Natural killer cell (primary cell): ENCODE results near the gene GNAT1. TPM values are rescaled to one million over a fixed set of nuclear protein-coding genes. Genes with fewer than 3 reads are reported as not detected.
A peak's percentile ranks its signal among the peaks of the same experiment; 100 is the strongest.

Experiments
- ATAC-seq, 3 donors: fragments of 150-1000 bp in 2 of 3; fragments of 200-7000 bp in 1 of 3; cut with Tn5 transposase; 1 replicate in 1 of 3; 2 replicates in 2 of 3; pipeline ENCODE4 v1.10.0; 2021; ENCODE audit warnings: mild to moderate bottlenecking in 2 of 3, moderate library complexity in 2 of 3
- DNase-seq, 2 donors: peaks; one replicate each; pipeline versions ENCODE4 v3.0.0 to v3.0.0-alpha.2; 2013 to 2021; ENCODE audit warnings: mixed read lengths in 1 of 2
- H3K27ac ChIP-seq: one replicate; pipeline ENCODE4 v1.5.1; 2013; ENCODE audit warnings: mild to moderate bottlenecking, low read length
- H3K27me3 ChIP-seq: one replicate; pipeline ENCODE4 v1.6.1; 2013; ENCODE audit warnings: low read length; ENCODE audit not compliant: control insufficient read depth, insufficient read depth
- H3K36me3 ChIP-seq: one replicate; pipeline ENCODE4 v1.6.1; 2013; ENCODE audit warnings: low read length; ENCODE audit not compliant: control insufficient read depth, insufficient read depth
- H3K4me1 ChIP-seq: one replicate; pipeline ENCODE4 v1.6.1; 2013; ENCODE audit warnings: low read length; ENCODE audit not compliant: control insufficient read depth, insufficient read depth
- H3K4me3 ChIP-seq: one replicate; pipeline ENCODE4 v1.5.1; 2013; ENCODE audit warnings: low read length
- H3K9me3 ChIP-seq: one replicate; pipeline ENCODE4 v1.6.1; 2013; ENCODE audit warnings: low read length; ENCODE audit not compliant: control insufficient read depth, insufficient read depth
- H3K27ac Mint-ChIP-seq, 2 donors: one replicate each; pipeline ENCODE4 v1.8.0; 2022; ENCODE audit warnings: mild to moderate bottlenecking in 2 of 2, mixed read lengths in 2 of 2, moderate library complexity in 1 of 2
- H3K27me3 Mint-ChIP-seq, 2 donors: one replicate each; pipeline ENCODE4 v1.8.0; 2022; ENCODE audit warnings: low read depth in 2 of 2, mixed read lengths in 2 of 2
- H3K36me3 Mint-ChIP-seq: one replicate; pipeline ENCODE4 v1.8.0; 2022; ENCODE audit warnings: mixed read lengths
- H3K4me1 Mint-ChIP-seq, 2 donors: one replicate each; pipeline ENCODE4 v1.8.0; 2022; ENCODE audit warnings: mixed read lengths in 2 of 2
- H3K4me3 Mint-ChIP-seq: one replicate; pipeline ENCODE4 v1.8.0; 2022; ENCODE audit warnings: mild to moderate bottlenecking, moderate library complexity, mixed read lengths
- H3K9me3 Mint-ChIP-seq, 2 donors: one replicate each; pipeline ENCODE4 v1.8.0; 2022; ENCODE audit warnings: mixed read lengths in 2 of 2
- CTCF ChIP-seq: fragments of 200-600 bp; IDR thresholded peaks from one replicate; pipeline ENCODE4 v1.8.0; 2022; ENCODE audit warnings: antibody characterized with exemption
- WGBS: methylation state at CpG from one replicate; pipeline ENCODE4 v1.1.7; 2013; ENCODE audit warnings: missing lambda C conversion rate; ENCODE audit not compliant: insufficient coverage; 5-methylcytosine and 5-hydroxymethylcytosine counted together
- intact Hi-C: fragments of 100-400 bp; cut with micrococcal nuclease; formaldehyde crosslinking; loops from one replicate; pipeline ENCODE4 v1.14.2; 2022
- total RNA-seq, 4 donors: library from RNA; stranded (reverse); fragments of 120-200 nt in 1 of 4; gene quantifications; one replicate each; pipeline versions ENCODE4 v1.2.3 to v1.2.4, GENCODE V29; 2013 to 2022

GNAT1 gene
- total RNA-seq, 3 donors from 2014 or later (not counting 1 experiment from before 2014, with no cell fraction given): not detected

GRCh38 chr3:50185230-50185629 is 6.2 kb upstream of the GNAT1 start:
- Histone ChIP-seq H3K4me1 (no peaks in the 10 kb centered on the region), H3K36me3 (no peaks in the 10 kb centered on the region), H3K27ac (no peak overlapping the region), H3K4me3 (no peak overlapping the region), H3K9me3 (no peaks in the 10 kb centered on the region), H3K27me3 (no peaks in the 10 kb centered on the region)
- Mint-ChIP-seq H3K4me3 (no peak overlapping the region), H3K27me3 (no peaks in the 10 kb centered on the region), H3K36me3 (no peaks in the 10 kb centered on the region), H3K9me3 (no peaks in the 10 kb centered on the region), H3K27ac (no peak overlapping the region), H3K4me1 (no peaks in the 10 kb centered on the region)
- no peak for ATAC-seq
- TF ChIP-seq CTCF: no peak
- intact Hi-C loops: no loop called here
- DNase-seq: no peak
- WGBS: 83% methylated on average over 3 of the region's 4 CpGs

GRCh38 chr3:50186096-50186495 is 5.3 kb upstream of the GNAT1 start:
- Mint-ChIP-seq H3K9me3 (no peaks in the 10 kb centered on the region), H3K27me3 (no peaks in the 10 kb centered on the region), H3K4me3 (no peak overlapping the region), H3K36me3 (no peaks in the 10 kb centered on the region), H3K4me1 (no peaks in the 10 kb centered on the region), H3K27ac (no peak overlapping the region)
- ATAC-seq (no peak), DNase-seq (no peak)
- H3K4me1 ChIP-seq: no peaks in the 10 kb centered on the region
- WGBS: 89% methylated on average over 10 of the region's 10 CpGs
- no peak overlapping the region for H3K4me3 ChIP-seq
- no peak overlapping the region for H3K27ac ChIP-seq
- no peaks in the 10 kb centered on the region for H3K36me3 ChIP-seq
- no peaks in the 10 kb centered on the region for H3K27me3 ChIP-seq
- intact Hi-C loops: no loop called here
- H3K9me3 ChIP-seq: no peaks in the 10 kb centered on the region
- no peak for TF ChIP-seq CTCF

GRCh38 chr3:50187750-50188149 is 3.7 kb upstream of the GNAT1 start:
- Mint-ChIP-seq H3K9me3 (no peaks in the 10 kb centered on the region), H3K36me3 (no peaks in the 10 kb centered on the region), H3K27ac (no peak overlapping the region), H3K4me1 (no peaks in the 10 kb centered on the region), H3K27me3 (no peaks in the 10 kb centered on the region), H3K4me3 (no peak overlapping the region)
- TF ChIP-seq CTCF: no peak
- H3K27me3 ChIP-seq: peaks cover under 1% of the 10 kb centered on the region
- H3K9me3 ChIP-seq: no peaks in the 10 kb centered on the region
- no peak overlapping the region for H3K27ac ChIP-seq
- ATAC-seq: no peak
- H3K4me1 ChIP-seq: peaks cover 3% of the 10 kb centered on the region
- 89% methylated on average over 12 of the region's 19 CpGs for WGBS
- DNase-seq: no peak
- no peaks in the 10 kb centered on the region for H3K36me3 ChIP-seq
- H3K4me3 ChIP-seq: no peak overlapping the region
- intact Hi-C loops: no loop called here

- no peaks in the 10 kb centered on the region for H3K36me3 Mint-ChIP-seq
- WGBS: 18% methylated on average over 5 of the region's 5 CpGs
- peaks cover 0 to under 1% of the 10 kb centered on the region in 2 donors for H3K4me1 Mint-ChIP-seq
- intact Hi-C loops: no loop called here
- Histone ChIP-seq H3K4me3 (no peak overlapping the region), H3K27ac (no peak overlapping the region), H3K27me3 (peaks cover 12% of the 10 kb centered on the region), H3K9me3 (no peaks in the 10 kb centered on the region), H3K4me1 (peaks cover 16% of the 10 kb centered on the region), H3K36me3 (no peaks in the 10 kb centered on the region)
- DNase-seq (peak in 1 of 2 donors; percentile 54), ATAC-seq (no peak)
- peaks cover 0 to under 1% of the 10 kb centered on the region in 2 donors for H3K27me3 Mint-ChIP-seq
- no peak overlapping the region for H3K27ac Mint-ChIP-seq
- H3K4me3 Mint-ChIP-seq: no peak overlapping the region
- no peaks in the 10 kb centered on the region for H3K9me3 Mint-ChIP-seq
- no peak for TF ChIP-seq CTCF
Observed at GRCh38 chr3:50189274-50189673, 2.1 kb upstream of the GNAT1 start.
